Measurements from ENCODE around the gene ALK.

Gene ALK

DNA sequence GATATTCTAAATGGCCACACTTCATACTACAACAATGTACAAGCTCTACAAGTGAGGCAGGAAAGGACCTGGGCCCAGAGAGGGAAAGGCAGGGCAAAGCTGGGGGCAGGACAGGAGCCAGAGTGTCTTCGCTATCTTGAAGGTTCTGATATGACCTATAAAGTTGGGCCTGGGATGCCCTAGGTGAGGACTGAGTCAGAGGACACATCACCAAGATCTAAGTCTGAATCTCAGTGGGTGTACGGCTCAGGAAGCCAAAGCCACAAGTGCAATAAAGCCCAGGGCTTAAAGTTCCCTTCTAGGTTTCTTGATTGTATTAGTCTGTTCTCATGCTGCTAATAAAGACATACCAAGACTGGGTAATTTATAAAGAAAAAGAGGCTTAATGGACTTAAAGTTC lies 219.1 kb downstream of the ALK start:
- DNase-seq, result no peak

DNA sequence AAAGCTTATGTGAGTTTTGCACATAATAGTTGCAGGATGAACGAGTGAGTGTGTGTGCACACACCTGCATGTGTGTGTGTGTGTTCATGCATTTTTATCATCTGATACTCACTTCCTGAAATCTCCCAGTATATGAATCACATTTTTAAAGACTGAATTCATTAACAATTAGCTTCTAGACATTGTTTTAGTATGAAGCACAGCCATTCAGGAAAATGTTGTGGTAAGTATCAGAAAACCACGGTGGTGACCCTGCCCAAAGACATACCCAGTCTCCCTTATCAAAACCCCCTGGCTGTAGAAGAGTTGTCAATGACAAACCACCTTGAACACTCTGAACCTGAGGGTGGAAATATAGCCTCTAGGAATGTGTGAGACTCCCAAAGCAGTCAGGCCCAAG lies 220.8 kb downstream of the ALK start:
- DNase-seq, result no peak

DNA sequence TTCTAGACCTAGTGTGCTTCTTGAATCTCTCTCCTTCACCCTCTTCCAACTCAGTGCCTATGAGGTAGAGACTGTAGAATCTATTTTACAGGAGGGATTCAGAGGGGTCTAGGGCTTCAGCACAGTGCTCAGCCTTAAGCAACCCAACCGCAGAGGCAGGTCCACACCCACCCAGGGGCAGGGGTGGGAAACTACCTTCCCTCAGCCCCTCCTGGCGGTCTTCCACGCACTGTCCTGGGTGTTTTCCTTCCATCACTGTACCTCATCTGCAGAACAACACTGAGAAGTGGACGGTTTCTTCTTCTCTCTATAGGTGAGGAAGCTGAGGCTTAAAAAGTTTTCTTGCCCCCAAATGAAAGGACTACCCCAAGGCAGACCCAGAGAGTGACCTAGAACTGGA lies 222.3 kb downstream of the ALK start:
- DNase-seq, result no peak

DNA sequence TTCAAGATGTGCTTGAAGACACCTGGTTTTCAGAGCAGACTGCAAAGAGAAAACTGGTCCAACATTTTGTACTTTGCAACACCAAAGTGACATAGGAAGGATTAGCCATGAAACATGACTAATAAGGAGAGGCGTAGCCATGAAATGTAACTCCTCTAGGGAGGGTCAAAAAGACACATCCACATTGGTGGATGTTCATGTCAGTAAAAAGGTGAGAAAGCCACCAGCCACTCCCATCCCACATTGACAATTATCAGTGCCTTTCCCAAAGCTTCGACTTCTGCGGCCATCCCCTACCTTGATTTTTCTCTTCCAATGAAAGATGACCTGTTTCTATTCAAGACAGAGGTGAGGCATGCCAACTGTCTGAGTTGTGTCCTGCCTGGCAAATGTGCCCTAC lies 223.2 kb downstream of the ALK start:
- DNase-seq, result no peak

DNA sequence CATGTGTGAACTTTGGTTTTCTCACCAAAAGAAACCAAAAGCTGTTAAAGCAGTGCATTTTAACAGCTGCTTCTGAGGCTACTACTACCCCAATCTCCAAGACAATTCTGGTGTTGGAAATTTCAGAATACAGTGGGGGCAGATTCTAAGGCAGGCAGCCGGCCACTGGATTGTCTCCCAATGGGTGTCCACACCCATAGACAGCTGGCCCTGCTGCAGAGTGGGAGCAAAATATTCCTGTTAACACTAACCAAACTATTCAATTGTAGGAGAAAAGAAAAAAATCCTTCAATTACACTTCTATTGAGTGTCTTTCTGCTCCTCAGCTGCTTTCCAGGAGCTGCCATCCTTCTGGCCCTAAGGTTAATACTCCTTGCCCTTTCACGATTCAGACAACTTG lies 223.7 kb downstream of the ALK start:
- DNase-seq, result no peak

DNA sequence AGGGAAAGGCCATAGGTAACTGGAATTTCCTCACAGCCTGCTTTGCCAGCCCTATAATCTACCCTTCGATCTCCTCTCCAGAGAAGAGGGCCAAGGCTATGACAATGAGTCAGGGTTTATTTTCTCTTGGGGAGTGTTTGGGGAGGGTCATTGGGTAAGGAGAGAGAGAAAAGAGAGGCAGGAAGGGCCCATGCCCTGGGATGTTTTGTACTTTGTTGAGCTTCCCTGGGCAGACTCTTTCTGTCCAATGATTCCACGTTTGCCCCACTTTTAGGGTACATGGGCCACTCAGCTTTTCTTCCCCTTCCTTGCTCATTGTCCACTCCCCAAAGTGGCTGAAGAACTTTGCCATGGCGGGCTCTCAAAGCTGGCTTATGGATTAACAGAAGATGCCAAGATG lies 224.2 kb downstream of the ALK start:
- no peak for DNase-seq

DNA sequence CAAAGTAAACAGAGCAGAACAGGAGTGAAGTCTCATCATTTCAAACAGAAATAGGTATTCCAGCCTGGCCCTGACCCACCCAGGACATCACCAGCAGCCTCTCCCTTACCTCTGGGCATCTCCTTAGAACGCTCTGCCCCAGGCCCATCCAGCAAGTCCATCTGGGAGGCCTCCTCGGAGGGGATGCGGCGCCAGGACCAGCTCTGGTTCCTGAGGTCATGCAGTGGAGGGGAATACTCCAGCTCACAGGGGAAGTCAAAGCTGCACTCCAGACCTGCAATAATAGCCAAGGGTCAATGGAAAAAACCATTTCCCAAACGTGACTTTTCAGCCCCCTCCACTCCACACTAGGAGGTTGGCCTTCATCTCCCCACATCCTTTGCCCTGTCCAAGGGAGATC lies 226.6 kb downstream of the ALK start:
- DNase-seq, result no peak

DNA sequence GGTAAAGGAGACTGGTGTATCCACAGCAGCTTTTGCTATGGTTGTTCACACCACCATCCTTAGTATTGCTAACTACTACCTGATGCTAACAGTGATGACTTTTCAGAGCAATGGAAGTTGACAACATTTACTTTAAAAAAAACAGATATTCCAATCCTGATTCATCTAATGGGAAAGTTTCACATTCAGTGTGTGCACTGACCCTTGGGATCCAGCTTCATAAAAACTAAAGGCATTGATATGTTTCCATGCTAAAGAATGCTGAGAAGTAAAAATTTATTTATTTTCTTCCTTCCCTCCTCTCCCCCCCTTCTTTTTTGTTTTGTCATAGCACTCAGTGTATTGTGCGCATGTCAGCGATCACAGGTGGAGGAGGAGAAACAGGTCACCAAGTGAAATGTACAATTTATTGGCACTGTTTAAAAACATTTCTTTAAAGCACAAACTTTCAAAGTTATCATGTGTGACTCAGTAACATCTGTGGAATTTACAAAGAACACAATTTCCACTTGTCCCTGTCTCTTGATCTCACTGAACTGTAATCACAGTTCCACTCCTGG lies 229.9 kb downstream of the ALK start:
- no peak for DNase-seq

DNA sequence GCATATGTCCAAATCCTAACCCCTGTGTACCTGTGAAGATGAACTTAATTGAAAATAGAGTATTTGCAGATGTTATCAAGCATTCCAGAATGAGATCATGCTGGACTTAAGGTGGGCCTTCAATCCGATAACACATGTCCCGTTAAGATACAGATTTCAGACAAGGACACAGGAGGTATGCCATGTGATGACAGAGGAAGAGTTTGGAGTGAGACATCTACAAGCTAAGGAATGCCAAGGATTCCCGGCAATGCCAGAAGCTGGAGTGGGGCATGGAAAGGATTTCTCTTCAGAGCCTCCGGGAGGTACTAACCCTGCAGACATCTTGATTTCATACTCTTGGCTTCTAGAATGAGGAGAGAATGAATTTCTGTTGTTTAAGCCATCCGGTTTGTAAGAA lies 231.7 kb downstream of the ALK start:
- no peak for DNase-seq

DNA sequence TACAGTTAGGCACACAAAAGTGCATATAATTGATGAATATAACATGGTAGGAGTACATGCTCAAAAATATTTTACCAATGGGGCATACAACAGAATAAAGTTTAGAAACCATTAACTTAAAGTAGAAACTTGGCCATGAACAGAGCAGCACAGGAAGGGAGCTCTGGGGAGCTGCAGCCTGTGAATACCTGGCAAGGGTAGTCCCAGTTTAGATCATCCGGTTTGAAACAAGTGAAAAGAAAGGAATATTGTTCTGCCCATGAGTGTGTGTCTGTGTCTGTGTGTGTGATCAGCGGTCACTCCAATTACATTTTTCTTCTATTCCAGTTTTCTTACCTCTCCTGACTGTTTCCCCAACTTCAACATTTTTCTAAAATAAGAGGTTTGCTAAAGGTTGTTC lies 233.0 kb downstream of the ALK start:
- no peak for DNase-seq

DNA sequence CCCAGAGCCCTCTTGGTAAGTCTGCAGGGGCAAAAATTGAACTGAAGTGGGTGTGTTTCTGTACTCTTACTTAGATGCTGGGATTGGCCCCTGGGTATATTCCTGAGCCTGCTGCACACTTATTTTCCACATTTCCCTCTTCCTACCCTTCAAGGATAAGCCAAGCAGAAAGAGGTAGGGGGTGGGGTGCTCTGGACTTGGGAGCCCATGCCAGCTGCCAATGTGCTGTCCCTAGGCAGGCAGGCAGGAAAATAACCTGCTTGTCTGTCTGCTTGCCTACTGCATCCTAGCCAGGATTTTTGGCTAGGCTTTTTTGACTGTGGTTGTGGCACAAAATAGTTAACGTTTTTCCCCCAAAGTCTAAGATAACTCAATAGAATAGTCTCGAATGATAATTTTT lies 234.3 kb downstream of the ALK start:
- DNase-seq, result no peak

DNA sequence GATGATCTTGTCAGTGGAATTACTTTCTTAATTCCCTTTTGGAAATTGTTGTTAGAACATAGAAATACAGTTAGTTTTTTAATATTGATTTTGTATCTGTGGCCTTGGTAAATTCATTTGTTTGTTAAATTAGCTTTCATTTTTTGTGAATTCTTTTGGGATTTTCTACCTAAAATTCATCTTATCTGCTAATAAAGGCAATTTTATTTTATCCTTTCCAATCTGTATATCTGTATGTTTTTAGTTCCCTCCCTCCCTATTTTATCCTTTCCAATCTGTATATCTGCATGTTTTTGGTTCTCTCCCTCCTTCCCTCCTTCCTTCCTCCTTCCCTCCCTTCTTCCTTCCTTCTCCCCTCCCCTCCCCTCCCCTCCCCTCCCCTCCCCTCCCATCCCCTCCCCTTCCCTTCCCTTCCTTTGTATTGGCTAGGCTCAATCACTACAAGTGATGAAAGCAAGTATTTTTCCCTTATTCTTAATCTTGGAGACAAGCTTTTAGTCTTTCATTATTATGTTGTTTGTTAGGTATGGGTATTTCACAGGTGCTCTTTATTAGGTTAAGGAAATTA lies 244.4 kb downstream of the ALK start:
- DNase-seq, result no peak

DNA sequence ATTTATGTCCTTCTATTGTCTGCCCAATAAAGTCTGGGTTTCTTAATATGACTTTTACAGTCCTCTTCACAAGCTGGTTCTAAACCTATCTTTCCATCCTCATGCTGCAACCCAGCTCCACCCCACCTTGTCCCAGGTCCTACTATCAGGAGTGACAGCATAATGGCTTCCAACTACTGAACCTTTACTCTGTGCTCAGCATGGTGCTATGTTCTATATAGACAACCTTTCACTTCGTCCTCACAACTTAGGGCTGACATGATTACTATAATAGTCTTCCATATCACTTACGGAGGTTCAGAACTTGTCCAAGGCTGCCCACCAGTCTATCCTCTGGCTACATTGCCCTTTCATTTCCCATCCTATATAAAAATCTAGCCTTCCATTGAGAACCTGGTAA lies 256.8 kb downstream of the ALK start:
- no peak for DNase-seq

DNA sequence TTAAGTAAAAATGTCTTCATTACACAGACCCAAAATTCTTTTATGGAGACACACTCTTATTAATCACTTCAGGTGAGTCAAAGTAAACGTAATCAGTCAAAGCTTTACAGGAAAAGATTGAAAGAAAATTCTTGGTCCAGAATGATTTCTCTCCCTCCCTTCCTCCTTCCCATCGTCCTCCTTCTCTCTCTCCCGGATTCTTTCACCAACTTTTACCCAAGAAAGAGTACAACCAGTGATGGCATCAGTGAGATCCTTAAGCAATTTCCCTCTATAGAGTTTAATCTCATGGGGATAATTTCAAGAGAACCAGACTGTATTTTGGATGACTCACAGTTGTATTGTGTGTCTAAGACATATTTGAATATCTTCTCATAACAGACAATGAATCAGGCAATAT lies 258.1 kb downstream of the ALK start:
- no peak for DNase-seq

DNA sequence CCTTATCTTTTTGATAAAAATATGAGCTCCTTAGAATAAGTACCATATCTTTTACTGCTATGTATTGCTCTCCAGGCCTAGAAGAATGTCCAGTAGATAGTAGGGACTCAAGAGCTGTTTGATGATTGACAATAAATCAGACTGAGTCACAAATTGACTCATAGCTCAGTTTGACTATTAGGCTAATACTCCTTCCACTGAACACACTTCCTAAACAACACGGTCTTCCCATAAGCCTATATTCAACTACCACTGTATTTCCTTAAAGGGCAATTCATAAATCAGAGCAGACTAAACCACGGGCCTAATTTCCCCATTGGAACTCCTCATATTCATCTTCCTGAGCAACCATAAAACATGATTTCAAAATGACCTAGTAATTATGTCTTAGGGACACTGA lies 258.5 kb downstream of the ALK start:
- no peak for DNase-seq

DNA sequence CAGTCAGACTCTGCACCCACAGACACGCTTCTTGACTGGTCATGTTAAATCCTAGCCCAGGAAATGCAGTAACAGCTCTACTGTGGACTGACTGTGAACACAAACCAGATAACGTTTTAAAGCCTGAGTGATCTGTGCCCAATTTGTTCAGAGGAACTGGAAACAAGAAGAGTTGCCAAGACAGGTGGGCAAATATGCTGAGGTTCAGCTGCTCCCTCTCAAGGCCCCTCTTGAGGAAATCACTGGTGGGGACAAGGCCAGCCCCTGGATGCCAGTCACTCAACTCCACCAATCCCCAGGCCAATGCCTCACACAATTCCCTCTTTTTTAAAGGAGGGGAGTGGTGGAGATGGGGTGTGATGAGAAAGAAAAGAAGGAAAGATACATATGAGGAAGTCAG lies 261.2 kb downstream of the ALK start:
- no peak for DNase-seq

DNA sequence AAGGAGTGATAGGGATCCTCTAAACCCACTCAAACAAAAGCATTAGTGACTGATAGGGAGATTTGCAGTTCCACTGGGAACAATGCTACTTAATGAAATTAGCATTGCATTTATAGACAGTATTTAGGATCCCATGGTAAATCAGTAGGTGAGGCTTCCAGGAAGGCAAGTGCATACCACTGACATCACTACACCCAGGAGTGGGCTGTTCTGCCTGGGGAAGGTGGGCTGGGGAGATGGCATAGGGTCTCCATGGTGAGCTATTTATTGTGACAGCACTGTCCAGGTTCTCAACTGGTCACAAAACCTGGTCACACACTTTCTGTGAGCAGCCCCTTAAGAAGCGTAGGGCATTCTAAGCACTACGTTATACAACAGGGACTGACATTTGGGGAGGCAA lies 262.2 kb downstream of the ALK start:
- DNase-seq, result no peak

DNA sequence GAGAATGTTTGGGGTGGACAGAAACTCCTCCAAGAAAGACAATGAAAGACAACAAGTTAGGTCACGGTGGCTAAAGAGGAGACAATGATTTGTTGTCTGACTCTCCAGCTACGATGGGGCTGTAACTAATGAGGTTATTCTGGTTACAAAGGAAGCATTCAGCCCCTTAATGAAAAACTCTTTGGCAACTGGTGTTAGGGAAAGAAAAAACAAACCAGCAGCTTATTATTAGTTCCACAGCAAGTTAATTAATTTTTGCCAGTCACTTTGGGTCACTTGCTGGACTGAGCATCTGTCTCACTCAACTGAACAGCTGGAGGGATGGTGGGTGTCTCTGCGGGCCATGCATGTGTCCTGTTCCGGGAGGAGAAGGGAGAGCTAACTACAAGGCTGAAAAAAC lies 263.7 kb downstream of the ALK start:
- DNase-seq, result no peak

DNA sequence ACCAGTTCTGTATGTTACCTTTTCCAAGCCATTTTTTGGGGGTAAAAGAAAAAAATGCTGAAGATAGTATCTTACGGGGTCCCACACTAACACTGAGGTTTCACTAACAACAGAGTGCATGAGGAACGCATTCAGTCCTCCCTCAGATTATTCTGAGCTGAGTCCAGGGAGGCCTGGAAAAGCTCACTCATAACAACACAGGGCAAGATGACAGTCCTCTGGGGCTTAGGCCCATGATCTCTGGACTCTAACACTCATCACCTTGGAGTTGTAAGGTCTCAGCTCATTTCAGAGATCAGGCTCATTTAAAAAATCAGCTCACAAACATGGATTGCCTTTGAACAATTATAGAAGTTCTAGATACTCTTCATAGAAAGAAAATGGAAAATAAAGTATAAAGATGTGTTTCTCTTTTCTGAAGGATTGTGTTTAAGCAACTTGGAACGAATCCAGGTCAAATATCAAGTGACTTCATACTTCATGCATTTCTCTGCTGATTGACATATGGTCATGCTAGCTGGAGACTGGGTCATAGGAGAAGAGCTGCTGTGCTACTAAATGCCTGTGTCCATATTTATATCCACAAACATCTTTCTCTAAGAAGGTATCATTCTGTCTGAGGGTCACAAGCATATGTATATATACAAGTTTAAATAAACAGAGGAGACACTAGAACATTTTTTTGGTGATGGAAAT lies 265.8 kb downstream of the ALK start:
- DNase-seq, result no peak

DNA sequence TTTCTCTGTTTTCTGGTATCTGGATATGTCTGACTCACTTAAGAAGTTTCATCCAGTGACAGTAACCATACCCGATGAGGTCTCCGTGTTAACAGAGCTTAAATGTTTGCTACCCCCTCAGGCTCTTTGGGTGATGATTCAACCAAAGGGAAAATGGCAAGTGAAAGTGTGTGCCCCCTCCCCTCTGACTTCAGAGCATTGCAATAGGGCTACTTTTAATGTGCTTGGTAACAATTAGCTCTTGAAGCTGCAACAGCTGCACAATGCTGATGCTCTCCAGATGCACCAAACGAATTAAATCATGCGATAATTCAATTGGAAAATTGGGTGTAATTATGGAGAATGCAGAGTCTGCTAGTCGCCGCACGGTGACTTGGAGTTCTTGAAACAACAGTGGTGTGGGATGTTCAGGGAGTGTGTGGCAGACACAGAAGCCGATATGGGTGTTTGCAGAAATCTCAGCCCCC lies 270.7 kb downstream of the ALK start:
- no peak for DNase-seq

DNA sequence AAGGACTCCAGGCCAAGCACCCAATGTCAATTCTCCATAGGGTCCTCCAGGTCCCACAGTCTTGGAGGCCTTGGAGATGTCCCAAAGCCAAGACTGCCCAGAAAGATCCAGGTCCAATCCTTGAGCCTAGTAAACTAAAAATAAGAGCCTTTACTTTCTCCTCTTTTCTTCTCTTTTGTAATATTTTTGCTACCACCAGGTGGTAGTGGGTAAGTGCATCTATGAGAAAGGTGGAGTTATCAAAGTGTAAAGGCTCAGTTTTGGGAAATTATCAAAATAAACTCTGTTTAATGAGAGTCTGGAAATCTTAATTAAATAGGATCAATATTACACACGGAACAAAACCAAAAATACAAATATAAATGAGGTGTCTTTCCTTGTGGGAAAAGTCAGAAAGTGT lies 276.4 kb downstream of the ALK start:
- DNase-seq, result no peak

DNA sequence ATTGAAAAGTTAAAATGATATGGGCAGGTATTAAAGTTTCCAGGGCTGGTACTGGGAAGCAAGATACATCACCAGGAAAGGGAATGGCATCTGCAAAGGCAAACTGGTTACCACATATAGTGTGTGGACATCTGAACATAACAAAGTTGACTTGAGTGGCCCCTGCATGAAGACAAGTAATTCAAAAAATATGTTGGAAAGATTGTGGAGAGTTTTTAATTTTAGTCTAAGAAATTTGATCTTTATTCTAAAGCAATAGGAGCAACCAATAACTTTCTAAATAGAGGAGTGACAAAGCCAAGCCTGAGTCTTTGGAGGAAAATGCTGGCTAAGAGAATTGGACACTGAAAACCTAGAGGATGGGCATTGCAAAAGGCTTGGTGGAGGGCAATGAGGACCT lies 278.2 kb downstream of the ALK start:
- DNase-seq, result no peak

DNA sequence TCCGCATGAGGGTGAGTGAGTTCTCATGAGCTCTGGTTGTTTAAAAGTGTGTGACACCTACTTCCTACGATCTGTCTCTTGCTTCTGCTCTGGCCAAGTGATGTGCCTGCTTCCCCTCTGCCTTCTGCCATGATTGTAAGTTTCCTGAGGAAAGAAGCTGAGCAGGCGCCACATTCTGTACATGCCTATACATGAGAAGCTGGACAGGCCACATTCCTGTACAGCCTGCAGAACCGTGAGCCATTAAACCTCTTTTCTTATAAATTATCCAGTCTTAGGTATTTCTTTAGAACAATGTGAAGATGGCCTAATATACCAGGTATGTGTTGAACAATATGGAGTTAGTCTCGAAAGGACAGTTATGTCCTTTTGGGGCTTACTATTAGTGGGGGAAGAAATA lies 281.0 kb downstream of the ALK start:
- no peak for DNase-seq

DNA sequence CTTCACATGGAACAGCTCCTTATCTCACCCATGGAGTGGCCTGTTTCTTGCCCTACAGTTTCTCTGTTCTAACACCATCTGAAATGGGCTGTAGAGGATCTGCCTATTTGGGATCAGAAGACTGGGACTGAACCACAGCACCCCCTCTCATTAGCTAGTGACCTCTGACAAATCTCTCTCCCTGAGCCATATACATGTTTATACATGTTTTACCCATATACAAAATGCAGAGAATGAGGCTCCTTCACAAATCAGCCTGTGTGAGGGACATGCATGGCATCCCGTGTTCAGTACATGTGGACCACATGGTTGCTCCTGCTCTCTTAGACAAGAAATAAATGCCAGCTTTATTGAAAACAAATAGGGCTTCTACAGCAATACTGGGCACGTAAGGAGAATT lies 282.7 kb downstream of the ALK start:
- DNase-seq, result no peak

DNA sequence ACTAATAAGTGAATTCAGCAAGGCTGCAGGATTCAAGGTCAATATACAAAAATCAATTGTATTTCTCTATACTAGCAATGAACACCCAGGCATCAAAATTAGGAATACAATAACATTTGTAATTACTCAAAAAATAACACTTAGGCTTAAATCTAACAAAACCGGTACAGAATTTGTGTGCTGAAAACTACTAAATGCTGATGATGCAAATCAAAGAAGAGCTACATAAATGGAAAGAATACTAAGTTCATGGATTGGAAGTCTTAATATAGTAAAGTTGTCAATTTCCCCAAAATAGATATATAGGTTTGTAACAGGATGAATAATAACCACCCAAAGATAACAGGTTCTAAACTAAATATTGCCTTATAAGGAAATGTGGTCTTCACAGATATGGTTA lies 286.5 kb downstream of the ALK start:
- no peak for DNase-seq

Data from NCI-H748 treated with DMSO at 0.1 percent for 48 hours (cell line).